Measurements from ENCODE around the gene NKD2.

The NKD2 gene

GRCh38 chr5:963310-963672, 45.3 kb upstream of the NKD2 start:
- H3K4me2 ChIP-seq, result peak overlapping the region; percentile 76
- H3K27me3 ChIP-seq (ENCODE audit: insufficient read depth, low read depth), result no peaks in the 10 kb centered on the region; the same call in 1 of the 2 replicates
- no peaks in the 10 kb centered on the region for H4K20me1 ChIP-seq (ENCODE audit: insufficient read depth)
- H3K36me3 ChIP-seq (ENCODE audit: insufficient read depth), result no peaks in the 10 kb centered on the region
- H3K79me2 ChIP-seq (ENCODE audit: insufficient read depth, low read depth), result no peaks in the 10 kb centered on the region; the same call in 1 of the 2 replicates
- no peak overlapping the region for H3K4me3 ChIP-seq (IDR thresholded peaks at IDR 0.05; ENCODE audit: insufficient read depth, low read depth, low read length)
- peak overlapping the region; percentile 91 for H3K27ac ChIP-seq
- H2AFZ ChIP-seq (ENCODE audit: low read depth), result peak overlapping the region; percentile 16; the same call in 1 of the 2 replicates
- TF ChIP-seq CTCF (conservative IDR thresholded peaks at IDR 0.05; ENCODE audit: low read depth, low read length), result no peak
- H3K4me1 ChIP-seq (ENCODE audit: low read depth, poor library complexity, severe bottlenecking), result peaks cover 52% of the 10 kb centered on the region
- peak overlapping the region; percentile 63 for H3K9ac ChIP-seq

- Histone ChIP-seq H3K4me1 (ENCODE audit: low read depth, poor library complexity, severe bottlenecking) (peaks cover 52% of the 10 kb centered on the region), H3K27ac (peak overlapping the region; percentile 91), H4K20me1 (ENCODE audit: insufficient read depth) (no peaks in the 10 kb centered on the region), H3K4me2 (peak overlapping the region; percentile 76), H2AFZ (ENCODE audit: low read depth) (peak overlapping the region; percentile 16; the same call in 1 of the 2 replicates), H3K4me3 (IDR thresholded peaks at IDR 0.05; ENCODE audit: insufficient read depth, low read depth, low read length) (no peak overlapping the region), H3K9ac (peak overlapping the region; percentile 68), H3K79me2 (ENCODE audit: insufficient read depth, low read depth) (no peaks in the 10 kb centered on the region; the same call in 1 of the 2 replicates), H3K36me3 (ENCODE audit: insufficient read depth) (no peaks in the 10 kb centered on the region), H3K27me3 (ENCODE audit: insufficient read depth, low read depth) (no peaks in the 10 kb centered on the region; the same call in 1 of the 2 replicates)
- TF ChIP-seq CTCF (conservative IDR thresholded peaks at IDR 0.05; ENCODE audit: low read depth, low read length), result no peak
These were observed 44.7 kb upstream of the NKD2 start for GRCh38 chr5:963673-964531.

- Histone ChIP-seq H4K20me1 (ENCODE audit: insufficient read depth) (no peaks in the 10 kb centered on the region), H3K27ac (peak overlapping the region; percentile 91), H3K36me3 (ENCODE audit: insufficient read depth) (no peaks in the 10 kb centered on the region), H3K9ac (peak overlapping the region; percentile 68), H3K4me1 (ENCODE audit: low read depth, poor library complexity, severe bottlenecking) (peaks cover 52% of the 10 kb centered on the region), H3K27me3 (ENCODE audit: insufficient read depth, low read depth) (no peaks in the 10 kb centered on the region), H3K79me2 (ENCODE audit: insufficient read depth, low read depth) (no peaks in the 10 kb centered on the region; the same call in 1 of the 2 replicates), H3K4me3 (IDR thresholded peaks at IDR 0.05; ENCODE audit: insufficient read depth, low read depth, low read length) (no peak overlapping the region), H3K4me2 (peak overlapping the region; percentile 51), H2AFZ (ENCODE audit: low read depth) (no peak overlapping the region)
- TF ChIP-seq CTCF (conservative IDR thresholded peaks at IDR 0.05; ENCODE audit: low read depth, low read length), result no peak
These were observed 43.8 kb upstream of the NKD2 start for GRCh38 chr5:964821-965220.

GRCh38 chr5:965604-966344, 42.8 kb upstream of the NKD2 start:
- no peaks in the 10 kb centered on the region; the same call in 1 of the 2 replicates for H3K79me2 ChIP-seq (ENCODE audit: insufficient read depth, low read depth)
- H2AFZ ChIP-seq (ENCODE audit: low read depth), result no peak overlapping the region
- peaks cover 48% of the 10 kb centered on the region for H3K4me1 ChIP-seq (ENCODE audit: low read depth, poor library complexity, severe bottlenecking)
- TF ChIP-seq CTCF (conservative IDR thresholded peaks at IDR 0.05; ENCODE audit: low read depth, low read length), result no peak
- no peak overlapping the region for H3K4me3 ChIP-seq (IDR thresholded peaks at IDR 0.05; ENCODE audit: insufficient read depth, low read depth, low read length)
- no peaks in the 10 kb centered on the region for H3K27me3 ChIP-seq (ENCODE audit: insufficient read depth, low read depth)
- no peaks in the 10 kb centered on the region for H3K36me3 ChIP-seq (ENCODE audit: insufficient read depth)
- H3K27ac ChIP-seq, result peak overlapping the region; percentile 91
- H4K20me1 ChIP-seq (ENCODE audit: insufficient read depth), result no peaks in the 10 kb centered on the region
- H3K4me2 ChIP-seq, result peak overlapping the region; percentile 51
- peak overlapping the region; percentile 68; the same call in 1 of the 2 replicates for H3K9ac ChIP-seq

All from KMS-11 (cell line).